ENCODE data around the gene UBE2D4.

The UBE2D4 gene

DNA sequence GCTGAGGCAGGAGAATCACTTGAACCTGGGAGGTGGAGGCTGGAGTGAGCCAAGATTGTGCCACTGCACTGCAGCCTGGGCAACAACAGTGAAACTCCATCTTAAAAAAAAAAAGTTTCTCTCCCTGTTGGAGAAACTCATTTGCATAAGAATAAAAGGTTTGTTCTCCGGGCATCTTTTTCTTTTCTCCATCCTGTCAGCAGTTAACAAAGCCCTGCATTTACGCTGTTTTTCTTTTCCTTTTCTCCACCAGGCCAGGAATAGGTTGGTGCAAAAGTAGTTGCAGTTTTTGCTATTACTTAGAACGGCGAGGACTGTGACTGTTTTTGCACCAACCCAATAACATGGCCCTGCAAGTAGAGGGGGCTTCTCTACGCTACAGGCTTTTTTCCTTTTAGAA lies 10.3 kb upstream of the UBE2D4 start:
- WGBS, 2 experiments (ENCODE audit: insufficient coverage in 2 of 2): 63 to 100% methylated on average over 1 to 3 of the region's 5 CpGs

DNA sequence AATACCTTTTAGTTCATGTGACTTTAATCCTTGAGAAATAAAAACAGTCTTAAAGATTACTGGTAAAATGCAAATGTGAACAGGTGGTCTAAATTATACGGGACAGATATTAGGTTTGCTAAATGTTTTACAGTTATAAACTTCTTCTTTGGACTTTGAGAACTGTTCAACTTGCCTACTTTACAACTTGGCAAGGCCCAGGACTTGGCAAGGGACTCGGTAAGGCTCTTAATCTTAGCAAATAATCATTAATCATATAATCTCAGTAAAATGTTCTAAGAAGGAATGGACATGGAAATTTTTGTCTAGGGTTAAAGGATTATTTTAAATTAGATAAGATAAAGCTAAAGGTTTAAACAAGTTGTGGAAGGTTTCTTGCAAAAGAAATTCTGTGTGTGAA lies 4.8 kb upstream of the UBE2D4 start:
- H3K4me1 ChIP-seq (ENCODE audit: control insufficient read depth, insufficient read depth, low read length, poor library complexity, severe bottlenecking): no peaks in the 10 kb centered on the region
- H3K9me3 ChIP-seq (ENCODE audit: control insufficient read depth, low read length): no peaks in the 10 kb centered on the region
- 100% methylated on average over 1 of the region's 2 CpGs; no CpG with 5 or more reads in 1 of the 2 experiments for WGBS, 2 experiments (ENCODE audit: insufficient coverage in 2 of 2)

More for the DNA sequence above, 10.3 kb upstream of the UBE2D4 start:
- H3K4me3 ChIP-seq (ENCODE audit: extremely low read depth, insufficient read depth, low read length, poor library complexity, severe bottlenecking): no peak overlapping the region
- H3K4me1 ChIP-seq (ENCODE audit: control insufficient read depth, insufficient read depth, low read length, poor library complexity, severe bottlenecking): no peaks in the 10 kb centered on the region
- H3K9me3 ChIP-seq (ENCODE audit: control insufficient read depth, low read length): no peaks in the 10 kb centered on the region
- no peaks in the 10 kb centered on the region for H3K36me3 ChIP-seq (ENCODE audit: control insufficient read depth, insufficient read depth, low read length)
- no peak overlapping the region for H3K27ac ChIP-seq (ENCODE audit: low read depth, low read length, severe bottlenecking)

DNA sequence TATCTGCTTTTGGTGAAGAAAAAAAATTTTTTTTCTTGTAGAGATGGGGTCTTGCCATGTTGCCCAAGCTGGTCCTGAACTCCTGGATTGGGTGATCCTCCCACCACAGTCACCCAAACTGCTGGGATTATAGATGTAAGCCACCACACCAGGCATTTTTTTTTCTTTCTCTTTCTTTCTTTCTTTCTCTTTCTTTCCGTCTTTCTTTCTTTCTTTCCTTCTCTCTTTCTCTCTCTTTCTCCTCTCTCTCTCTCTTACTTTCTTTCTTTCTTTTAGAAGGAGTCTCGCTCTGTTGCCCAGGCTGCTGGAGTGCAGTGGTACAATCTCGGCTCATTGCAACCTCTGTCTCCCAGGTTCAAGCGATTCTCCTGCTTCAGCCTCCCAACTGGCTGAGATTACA lies 3.5 kb upstream of the UBE2D4 start:
- 90 to 100% methylated on average over 2 to 3 of the region's 4 CpGs for whole genome bisulfite sequencing, 2 experiments (ENCODE audit: insufficient coverage in 2 of 2)
- Histone ChIP-seq H3K27ac (ENCODE audit: low read depth, low read length, severe bottlenecking) (no peak overlapping the region), H3K4me1 (ENCODE audit: control insufficient read depth, insufficient read depth, low read length, poor library complexity, severe bottlenecking) (no peaks in the 10 kb centered on the region), H3K4me3 (ENCODE audit: extremely low read depth, insufficient read depth, low read length, poor library complexity, severe bottlenecking) (no peak overlapping the region), H3K9me3 (ENCODE audit: control insufficient read depth, low read length) (no peaks in the 10 kb centered on the region), H3K36me3 (ENCODE audit: control insufficient read depth, insufficient read depth, low read length) (no peaks in the 10 kb centered on the region)

More for the DNA sequence above, 4.8 kb upstream of the UBE2D4 start:
- Histone ChIP-seq H3K4me3 (ENCODE audit: extremely low read depth, insufficient read depth, low read length, poor library complexity, severe bottlenecking) (no peak overlapping the region), H3K36me3 (ENCODE audit: control insufficient read depth, insufficient read depth, low read length) (no peaks in the 10 kb centered on the region), H3K27ac (ENCODE audit: low read depth, low read length, severe bottlenecking) (no peak overlapping the region)

DNA sequence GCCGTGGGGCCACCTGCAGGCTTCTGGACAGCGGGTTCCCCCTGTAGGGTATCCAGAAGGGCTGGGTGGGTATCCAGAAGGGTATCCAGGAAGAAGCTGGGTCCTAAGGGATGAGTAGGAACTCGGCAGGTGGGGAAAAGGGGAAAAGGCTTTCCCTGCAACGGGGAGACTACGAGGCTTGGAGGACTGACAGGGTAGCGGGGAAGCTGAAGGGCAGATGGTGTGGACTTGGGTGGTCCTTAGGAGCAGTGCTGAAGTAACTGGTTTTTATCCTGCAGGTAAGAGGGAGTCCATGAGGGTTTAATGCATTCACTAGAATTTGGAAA lies 525 bp downstream of the UBE2D4 start:
- Histone ChIP-seq H3K27ac (ENCODE audit: low read depth, low read length, severe bottlenecking) (no peak overlapping the region), H3K36me3 (ENCODE audit: control insufficient read depth, insufficient read depth, low read length) (no peaks in the 10 kb centered on the region), H3K9me3 (ENCODE audit: control insufficient read depth, low read length) (no peaks in the 10 kb centered on the region), H3K4me3 (ENCODE audit: extremely low read depth, insufficient read depth, low read length, poor library complexity, severe bottlenecking) (peak overlapping the region; percentile 53), H3K4me1 (ENCODE audit: control insufficient read depth, insufficient read depth, low read length, poor library complexity, severe bottlenecking) (no peaks in the 10 kb centered on the region)
- WGBS, 2 experiments (ENCODE audit: insufficient coverage in 2 of 2): 7 to 25% methylated on average over 4 to 6 of the region's 6 CpGs

DNA sequence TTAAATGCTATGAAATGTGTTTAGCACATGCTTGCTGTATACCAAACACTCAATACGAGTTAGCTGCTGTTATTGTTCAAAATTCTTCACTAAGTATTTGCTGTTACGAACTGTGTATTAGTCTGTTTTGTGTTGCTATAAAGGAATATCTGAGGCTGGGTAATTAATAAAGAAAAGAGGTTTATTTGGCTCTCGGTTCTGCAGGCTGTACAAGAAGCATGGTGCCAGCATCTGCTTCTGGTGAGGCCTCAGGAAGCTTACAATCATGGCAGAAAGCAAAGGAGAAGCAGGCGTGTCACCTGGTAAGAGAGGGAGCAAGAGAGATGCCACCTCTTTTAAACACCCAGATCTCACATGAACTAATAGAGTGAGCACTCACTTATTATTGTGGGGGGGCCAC lies 1.6 kb downstream of the UBE2D4 start:
- WGBS, 2 experiments (ENCODE audit: insufficient coverage in 2 of 2): 76 to 100% methylated on average over 1 to 2 of the region's 4 CpGs
- Histone ChIP-seq H3K9me3 (ENCODE audit: control insufficient read depth, low read length) (no peaks in the 10 kb centered on the region), H3K4me1 (ENCODE audit: control insufficient read depth, insufficient read depth, low read length, poor library complexity, severe bottlenecking) (no peaks in the 10 kb centered on the region), H3K4me3 (ENCODE audit: extremely low read depth, insufficient read depth, low read length, poor library complexity, severe bottlenecking) (no peak overlapping the region), H3K36me3 (ENCODE audit: control insufficient read depth, insufficient read depth, low read length) (no peaks in the 10 kb centered on the region), H3K27ac (ENCODE audit: low read depth, low read length, severe bottlenecking) (no peak overlapping the region)

DNA sequence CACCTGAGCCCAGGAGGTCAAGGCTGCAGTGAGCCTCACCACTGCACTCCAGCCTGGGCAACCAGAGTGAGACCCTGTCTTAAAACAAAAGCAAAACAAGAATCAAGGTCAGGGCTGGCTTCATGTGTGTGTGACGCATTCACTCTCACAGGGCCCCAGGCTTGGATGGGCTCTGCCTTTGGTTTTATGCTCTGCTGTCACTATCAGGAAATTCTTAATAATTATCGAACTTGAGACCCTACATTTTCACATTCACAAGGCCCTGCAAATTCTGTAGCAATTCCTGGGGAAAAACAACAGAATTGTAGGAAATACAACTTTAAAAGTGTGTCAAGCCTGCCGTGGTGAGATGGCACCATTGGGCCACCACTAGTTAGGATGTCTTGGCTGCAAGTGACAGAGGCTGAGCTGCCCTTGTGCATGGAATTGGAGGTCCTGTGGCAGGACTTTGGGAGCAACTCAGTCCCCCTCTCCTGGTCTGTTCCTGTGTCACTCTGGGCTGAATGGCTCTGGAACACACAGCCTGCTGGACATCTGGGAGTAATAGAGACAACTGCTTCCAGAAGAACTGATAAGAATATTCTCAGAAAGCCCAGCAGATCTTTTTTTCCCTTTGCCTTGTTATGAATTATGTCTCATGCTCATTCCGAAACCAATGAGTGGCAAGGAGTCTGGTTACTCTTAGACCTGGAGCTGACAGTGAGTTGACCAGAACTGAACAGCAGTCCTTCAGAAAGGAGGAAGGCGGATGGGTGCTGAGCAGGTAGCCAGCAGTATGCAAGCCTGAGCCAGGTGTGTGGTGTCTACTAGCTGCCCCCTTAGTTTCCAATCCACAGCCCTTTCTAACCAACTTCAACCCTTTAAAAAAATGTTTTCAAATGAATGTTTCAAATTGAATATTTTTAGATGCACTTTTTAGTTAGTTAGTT lies 3.6 kb downstream of the UBE2D4 start:
- no peak overlapping the region for H3K27ac ChIP-seq (ENCODE audit: low read depth, low read length, severe bottlenecking)
- H3K36me3 ChIP-seq (ENCODE audit: control insufficient read depth, insufficient read depth, low read length): no peaks in the 10 kb centered on the region
- no peaks in the 10 kb centered on the region for H3K4me1 ChIP-seq (ENCODE audit: control insufficient read depth, insufficient read depth, low read length, poor library complexity, severe bottlenecking)
- H3K4me3 ChIP-seq (ENCODE audit: extremely low read depth, insufficient read depth, low read length, poor library complexity, severe bottlenecking): no peak overlapping the region
- 82 to 87% methylated on average over 3 of the region's 5 CpGs for WGBS, 2 experiments (ENCODE audit: insufficient coverage in 2 of 2)
- no peaks in the 10 kb centered on the region for H3K9me3 ChIP-seq (ENCODE audit: control insufficient read depth, low read length)

DNA sequence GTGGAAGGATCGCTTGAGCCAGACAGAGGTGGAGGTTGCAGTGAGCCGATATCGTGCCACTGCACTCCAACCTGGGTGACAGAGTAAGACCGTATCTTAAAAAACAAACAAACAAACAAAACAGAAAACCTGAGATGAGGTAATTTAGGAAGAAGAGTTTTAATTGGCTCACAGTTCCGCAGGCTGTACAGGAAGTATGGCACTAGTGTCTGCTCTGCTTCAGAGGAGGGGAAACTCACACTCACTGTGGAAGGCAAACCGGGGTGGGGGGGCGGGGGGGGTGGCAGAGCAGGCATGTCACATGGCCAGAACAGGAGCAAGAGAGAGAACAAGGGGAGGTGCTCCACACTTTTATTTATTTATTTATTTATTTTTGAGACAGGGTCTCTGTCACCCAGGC lies 5.1 kb downstream of the UBE2D4 start:
- 80% methylated on average over 2 of the region's 7 CpGs; no CpG with 5 or more reads in 1 of the 2 experiments for WGBS, 2 experiments (ENCODE audit: insufficient coverage in 2 of 2)
- H3K4me3 ChIP-seq (ENCODE audit: extremely low read depth, insufficient read depth, low read length, poor library complexity, severe bottlenecking): no peak overlapping the region
- H3K36me3 ChIP-seq (ENCODE audit: control insufficient read depth, insufficient read depth, low read length): no peaks in the 10 kb centered on the region
- H3K4me1 ChIP-seq (ENCODE audit: control insufficient read depth, insufficient read depth, low read length, poor library complexity, severe bottlenecking): no peaks in the 10 kb centered on the region
- H3K9me3 ChIP-seq (ENCODE audit: control insufficient read depth, low read length): no peaks in the 10 kb centered on the region
- H3K27ac ChIP-seq (ENCODE audit: low read depth, low read length, severe bottlenecking): no peak overlapping the region

DNA sequence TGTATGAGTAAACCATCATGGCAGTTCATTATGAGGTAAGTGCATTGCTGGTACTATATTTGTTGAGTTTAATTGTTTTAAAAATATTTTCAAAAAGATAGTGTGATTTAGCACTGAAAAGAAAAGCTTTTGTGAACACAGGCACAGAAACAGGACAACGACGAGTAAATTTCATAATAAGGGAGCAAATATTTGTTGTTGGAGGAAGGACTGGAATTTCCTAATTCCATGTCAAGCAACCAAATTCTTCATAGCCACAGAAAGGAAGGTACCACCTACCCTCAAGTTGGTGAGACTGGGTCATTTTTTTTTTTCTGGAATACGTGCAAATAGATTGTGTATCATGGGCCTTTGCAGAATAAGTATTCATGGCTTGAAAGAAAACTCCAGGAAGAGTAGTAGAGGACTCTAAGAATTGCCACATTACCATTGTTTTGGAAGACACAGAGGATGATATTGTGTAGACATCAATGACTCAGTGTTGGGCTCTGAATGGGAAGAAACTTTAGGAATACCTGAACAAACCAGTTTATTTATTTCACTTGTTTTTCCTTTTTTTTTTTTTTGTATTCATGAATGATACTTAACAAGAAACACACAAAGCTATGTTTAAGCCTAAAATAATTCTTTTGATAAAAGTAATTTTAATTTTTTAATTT lies 7.8 kb downstream of the UBE2D4 start:
- Histone ChIP-seq H3K4me1 (ENCODE audit: control insufficient read depth, insufficient read depth, low read length, poor library complexity, severe bottlenecking) (no peaks in the 10 kb centered on the region), H3K9me3 (ENCODE audit: control insufficient read depth, low read length) (no peaks in the 10 kb centered on the region)
- WGBS, 2 experiments (ENCODE audit: insufficient coverage in 2 of 2): 100% methylated on average over 3 of the region's 3 CpGs; no CpG with 5 or more reads in 1 of the 2 experiments

DNA sequence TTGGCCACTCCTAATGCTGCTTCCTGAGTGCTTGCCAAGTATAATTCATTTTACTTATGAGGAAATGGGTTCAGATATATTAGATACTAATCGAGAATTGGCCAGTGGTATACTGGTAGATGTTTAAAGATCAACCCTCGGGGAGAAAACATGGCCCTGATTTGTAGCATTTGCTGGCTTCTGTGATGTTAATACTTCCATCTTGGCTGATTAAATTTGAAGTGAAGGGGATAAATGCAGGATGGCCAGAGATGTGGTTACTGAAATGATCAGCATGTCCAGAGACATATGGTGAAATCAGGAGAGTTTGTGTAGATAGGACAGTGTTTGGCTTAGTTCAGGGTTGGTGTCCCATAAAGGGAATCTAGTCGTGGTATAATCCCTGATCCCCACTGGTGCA lies 11.2 kb downstream of the UBE2D4 start:
- H3K36me3 ChIP-seq (ENCODE audit: control insufficient read depth, insufficient read depth, low read length): no peaks in the 10 kb centered on the region
- H3K27ac ChIP-seq (ENCODE audit: low read depth, low read length, severe bottlenecking): no peak overlapping the region
- H3K9me3 ChIP-seq (ENCODE audit: control insufficient read depth, low read length): no peaks in the 10 kb centered on the region
- H3K4me3 ChIP-seq (ENCODE audit: extremely low read depth, insufficient read depth, low read length, poor library complexity, severe bottlenecking): no peak overlapping the region
- no peaks in the 10 kb centered on the region for H3K4me1 ChIP-seq (ENCODE audit: control insufficient read depth, insufficient read depth, low read length, poor library complexity, severe bottlenecking)
- WGBS, 2 experiments (ENCODE audit: insufficient coverage in 2 of 2): 86 to 89% methylated on average over 3 of the region's 3 CpGs

More for the DNA sequence above, 7.8 kb downstream of the UBE2D4 start:
- H3K36me3 ChIP-seq (ENCODE audit: control insufficient read depth, insufficient read depth, low read length): no peaks in the 10 kb centered on the region
- H3K4me3 ChIP-seq (ENCODE audit: extremely low read depth, insufficient read depth, low read length, poor library complexity, severe bottlenecking): no peak overlapping the region
- no peak overlapping the region for H3K27ac ChIP-seq (ENCODE audit: low read depth, low read length, severe bottlenecking)

DNA sequence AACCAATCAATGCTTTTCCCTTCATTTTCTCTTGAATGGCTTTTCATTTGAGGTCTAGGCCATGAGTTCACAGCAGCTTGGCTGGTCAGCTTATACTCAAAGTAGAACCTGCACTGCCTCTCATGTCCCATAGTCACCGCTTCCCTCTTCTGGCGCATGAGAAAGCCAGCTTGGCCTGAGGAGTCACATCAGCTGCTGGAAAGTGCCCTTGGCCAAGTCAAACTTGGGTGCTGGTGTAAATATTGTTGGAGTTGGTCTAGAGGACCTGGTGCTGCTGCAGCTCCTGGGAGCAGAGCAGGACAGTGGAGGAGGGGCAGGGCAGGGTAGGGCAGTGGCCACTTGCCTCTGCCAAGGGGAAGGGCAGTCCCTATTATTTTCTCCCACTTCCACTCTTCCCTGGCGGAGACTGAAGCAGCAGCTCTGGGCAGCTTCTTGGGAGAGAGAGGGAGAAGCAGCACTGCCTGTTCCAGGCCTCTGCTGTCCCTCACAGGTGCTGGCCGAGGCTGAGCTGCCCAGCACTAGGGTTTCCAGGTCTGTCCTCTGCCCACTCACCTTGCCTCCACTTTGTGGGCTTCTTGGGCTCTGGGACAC lies 12.8 kb downstream of the UBE2D4 start:
- no peak overlapping the region for H3K27ac ChIP-seq (ENCODE audit: low read depth, low read length, severe bottlenecking)
- WGBS, 2 experiments (ENCODE audit: insufficient coverage in 2 of 2): 100% methylated on average over 1 to 2 of the region's 4 CpGs
- H3K4me1 ChIP-seq (ENCODE audit: control insufficient read depth, insufficient read depth, low read length, poor library complexity, severe bottlenecking): no peaks in the 10 kb centered on the region
- H3K4me3 ChIP-seq (ENCODE audit: extremely low read depth, insufficient read depth, low read length, poor library complexity, severe bottlenecking): no peak overlapping the region
- H3K9me3 ChIP-seq (ENCODE audit: control insufficient read depth, low read length): no peaks in the 10 kb centered on the region
- no peaks in the 10 kb centered on the region for H3K36me3 ChIP-seq (ENCODE audit: control insufficient read depth, insufficient read depth, low read length)
